ENCODE measurements around the gene SH3RF3.

GRCh38 chr2:109399066-109399465, 270.1 kb downstream of the SH3RF3 start:
- TF ChIP-seq CTCF (optimal IDR thresholded peaks at IDR 0.05 in 1 of 3, IDR thresholded peaks at IDR 0.05 in 1 of 3, conservative IDR thresholded peaks at IDR 0.05 in 1 of 3; ENCODE audit: extremely low read depth in 1 of 3, insufficient read depth in 2 of 3, low read length in 3 of 3) (no peak), EZH2 (IDR thresholded peaks at IDR 0.05; ENCODE audit: low read length) (no peak)

Data from keratinocyte (primary cell).